ENCODE data around the gene PSMD1.
A peak's percentile ranks its signal among the peaks of the same experiment; 100 is the strongest.

DNA sequence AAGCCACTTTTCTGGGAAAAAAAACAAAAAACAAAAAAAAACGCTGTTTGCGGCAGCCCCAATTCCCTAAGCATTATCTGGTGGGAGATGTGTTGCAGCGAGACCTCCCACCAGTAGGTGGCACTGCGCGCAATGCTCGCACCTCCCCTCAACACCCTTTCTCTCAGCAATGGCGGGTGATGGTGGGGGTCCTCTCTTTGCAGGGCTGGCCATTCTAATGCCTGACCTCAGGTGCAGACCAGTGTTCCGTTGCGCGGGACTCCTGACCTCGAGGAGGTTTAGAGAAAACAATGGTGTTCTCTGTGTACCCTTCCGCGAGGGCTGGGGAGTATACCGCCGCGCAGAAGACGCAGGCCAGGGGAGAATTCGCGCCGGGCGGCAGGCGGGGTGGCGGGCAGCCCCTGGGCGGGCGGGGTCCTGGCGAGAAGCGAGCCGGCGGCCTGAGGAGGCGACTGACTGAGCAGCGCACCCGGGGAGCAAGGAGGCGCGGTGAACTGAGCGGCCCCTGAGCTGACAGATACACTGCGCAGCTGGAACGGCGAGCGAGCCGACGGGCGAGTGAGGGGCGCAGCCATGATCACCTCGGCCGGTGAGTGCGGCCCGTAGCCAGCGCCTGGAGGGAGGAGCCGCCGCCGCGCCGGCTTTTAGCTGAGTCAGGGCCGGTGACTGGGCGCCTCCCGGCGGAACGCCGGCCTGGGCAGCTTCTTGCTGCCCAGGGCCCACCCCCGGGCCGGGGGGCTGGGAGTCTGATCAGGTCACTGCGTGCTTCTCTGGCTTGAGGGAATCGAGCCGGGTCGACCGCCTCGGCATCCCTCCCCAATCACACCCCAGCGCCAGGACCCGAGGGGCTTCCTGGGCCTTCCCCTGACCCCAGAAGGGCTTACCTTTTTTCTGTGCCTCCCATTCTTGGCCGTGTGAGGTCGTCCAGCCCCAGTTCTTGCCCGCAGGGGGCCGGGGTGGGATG is at the start of gene PSMD1:
- TF ChIP-seq POLR2AphosphoS5 (IDR thresholded peaks at IDR 0.05; ENCODE audit: low read depth, low read length) = peak; percentile 69; the same call in 1 of the 2 replicates
- peak; percentile 20; the same call in 1 of the 2 replicates for TF ChIP-seq SIN3A (IDR thresholded peaks at IDR 0.05; ENCODE audit: borderline replicate concordance, insufficient read depth, low read length)
- TF ChIP-seq TAF1 (IDR thresholded peaks at IDR 0.05; ENCODE audit: borderline replicate concordance, insufficient read depth, low read length) = no peak
- TF ChIP-seq, protein P1, sequence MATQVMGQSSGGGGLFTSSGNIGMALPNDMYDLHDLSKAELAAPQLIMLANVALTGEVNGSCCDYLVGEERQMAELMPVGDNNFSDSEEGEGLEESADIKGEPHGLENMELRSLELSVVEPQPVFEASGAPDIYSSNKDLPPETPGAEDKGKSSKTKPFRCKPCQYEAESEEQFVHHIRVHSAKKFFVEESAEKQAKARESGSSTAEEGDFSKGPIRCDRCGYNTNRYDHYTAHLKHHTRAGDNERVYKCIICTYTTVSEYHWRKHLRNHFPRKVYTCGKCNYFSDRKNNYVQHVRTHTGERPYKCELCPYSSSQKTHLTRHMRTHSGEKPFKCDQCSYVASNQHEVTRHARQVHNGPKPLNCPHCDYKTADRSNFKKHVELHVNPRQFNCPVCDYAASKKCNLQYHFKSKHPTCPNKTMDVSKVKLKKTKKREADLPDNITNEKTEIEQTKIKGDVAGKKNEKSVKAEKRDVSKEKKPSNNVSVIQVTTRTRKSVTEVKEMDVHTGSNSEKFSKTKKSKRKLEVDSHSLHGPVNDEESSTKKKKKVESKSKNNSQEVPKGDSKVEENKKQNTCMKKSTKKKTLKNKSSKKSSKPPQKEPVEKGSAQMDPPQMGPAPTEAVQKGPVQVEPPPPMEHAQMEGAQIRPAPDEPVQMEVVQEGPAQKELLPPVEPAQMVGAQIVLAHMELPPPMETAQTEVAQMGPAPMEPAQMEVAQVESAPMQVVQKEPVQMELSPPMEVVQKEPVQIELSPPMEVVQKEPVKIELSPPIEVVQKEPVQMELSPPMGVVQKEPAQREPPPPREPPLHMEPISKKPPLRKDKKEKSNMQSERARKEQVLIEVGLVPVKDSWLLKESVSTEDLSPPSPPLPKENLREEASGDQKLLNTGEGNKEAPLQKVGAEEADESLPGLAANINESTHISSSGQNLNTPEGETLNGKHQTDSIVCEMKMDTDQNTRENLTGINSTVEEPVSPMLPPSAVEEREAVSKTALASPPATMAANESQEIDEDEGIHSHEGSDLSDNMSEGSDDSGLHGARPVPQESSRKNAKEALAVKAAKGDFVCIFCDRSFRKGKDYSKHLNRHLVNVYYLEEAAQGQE (IDR thresholded peaks at IDR 0.05; ENCODE audit: insufficient read depth in 1 of 2, low read depth in 2 of 2, low read length in 2 of 2) = no peak

Data from PFSK-1 (cell line).